DOHH2 (cell line): ENCODE data around the gene ALDH1L1.

Experiments
- H3F3A ChIP-seq: fragments of 200-600 bp; sonication (generic), shearing (Covaris generic); 2 replicates; pipeline ENCODE4 v1.6.0; 2016; ENCODE audit warnings: antibody characterized with exemption, mild to moderate bottlenecking; ENCODE audit not compliant: control insufficient read depth, insufficient read depth
- H3K27ac ChIP-seq: fragments of 200-600 bp; sonication (generic); 2 replicates; pipeline ENCODE4 v1.5.1; 2014; ENCODE audit warnings: low read depth, mild to moderate bottlenecking, low read length, moderate library complexity
- H3K27me3 ChIP-seq: fragments of 200-600 bp; sonication (generic); 2 replicates; pipeline ENCODE4 v1.6.1; 2014; ENCODE audit warnings: mild to moderate bottlenecking, low read length, mixed read lengths; ENCODE audit not compliant: control insufficient read depth
- H3K36me3 ChIP-seq: fragments of 200-600 bp; sonication (generic); 2 replicates; pipeline ENCODE4 v1.6.1; 2014; ENCODE audit warnings: mild to moderate bottlenecking, low read length, moderate library complexity, mixed read lengths; ENCODE audit not compliant: control insufficient read depth
- H3K4me1 ChIP-seq: fragments of 200-600 bp; sonication (generic); 2 replicates; pipeline ENCODE4 v1.6.1; 2014; ENCODE audit warnings: mild to moderate bottlenecking, low read length, mixed read lengths; ENCODE audit not compliant: control insufficient read depth
- H3K4me2 ChIP-seq: fragments of 200-600 bp; sonication (generic); 2 replicates; pipeline ENCODE4 v1.6.0; 2014; ENCODE audit warnings: mild to moderate bottlenecking, low read length, moderate library complexity
- H3K4me3 ChIP-seq: fragments of 200-600 bp; sonication (generic); 2 replicates; pipeline ENCODE4 v1.5.1; 2014; ENCODE audit warnings: mild to moderate bottlenecking, low read length, mixed read lengths
- H3K79me2 ChIP-seq: fragments of 200-600 bp; sonication (generic); 2 replicates; pipeline ENCODE4 v1.6.1; 2014; ENCODE audit warnings: mild to moderate bottlenecking, low read length, mixed read lengths; ENCODE audit not compliant: control insufficient read depth
- H3K9me2 ChIP-seq: fragments of 200-600 bp; sonication (generic); replicated peaks from 2 replicates; pipeline ENCODE4 v1.6.1; 2014; ENCODE audit warnings: mild to moderate bottlenecking, low read length, mixed read lengths; ENCODE audit not compliant: control insufficient read depth
- H3K9me3 ChIP-seq: fragments of 200-600 bp; sonication (generic); 2 replicates; pipeline ENCODE4 v1.6.1; 2014; ENCODE audit warnings: antibody characterized with exemption, low read length, mixed read lengths; ENCODE audit not compliant: control insufficient read depth, insufficient read depth
- H4K20me1 ChIP-seq: fragments of 200-600 bp; sonication (generic); 2 replicates; pipeline ENCODE4 v1.6.0; 2014; ENCODE audit warnings: low read depth, mild to moderate bottlenecking, antibody characterized with exemption, low read length, moderate library complexity; ENCODE audit not compliant: control insufficient read depth, insufficient read depth
- CTCF ChIP-seq: fragments of 200-600 bp; sonication (generic); IDR thresholded peaks from one replicate; pipeline ENCODE4 v1.5.1; 2014; ENCODE audit warnings: antibody characterized with exemption, mild to moderate bottlenecking, low read depth, low read length; ENCODE audit not compliant: poor library complexity, severe bottlenecking
- EZH2phosphoT487 ChIP-seq: fragments of 200-600 bp; sonication (generic); IDR thresholded peaks from 2 replicates; pipeline ENCODE4 v1.6.1; 2017; ENCODE audit warnings: borderline replicate concordance, mild to moderate bottlenecking, antibody characterized with exemption, low read length, moderate library complexity, mixed read lengths

The ALDH1L1 gene

GRCh38 chr3:126142652-126143051 is 37.7 kb downstream of the ALDH1L1 start:
- H4K20me1 ChIP-seq, result no peaks in the 10 kb centered on the region
- TF ChIP-seq CTCF (no peak), EZH2phosphoT487 (no peak)
- no peaks in the 10 kb centered on the region for H3K79me2 ChIP-seq
- H3K9me3 ChIP-seq, result no peaks in the 10 kb centered on the region
- H3K4me2 ChIP-seq, result no peak overlapping the region
- H3K27me3 ChIP-seq, result peaks cover 38% of the 10 kb centered on the region
- no peak overlapping the region for H3K27ac ChIP-seq
- no peaks in the 10 kb centered on the region for H3K9me2 ChIP-seq
- H3F3A ChIP-seq, result no peaks in the 10 kb centered on the region
- no peaks in the 10 kb centered on the region for H3K4me1 ChIP-seq
- H3K4me3 ChIP-seq, result no peak overlapping the region
- H3K36me3 ChIP-seq, result no peaks in the 10 kb centered on the region

- no peak overlapping the region for H3K27ac ChIP-seq
- TF ChIP-seq CTCF (no peak), EZH2phosphoT487 (no peak)
- no peaks in the 10 kb centered on the region for H3K4me1 ChIP-seq
- H3K4me2 ChIP-seq, result no peak overlapping the region
- no peaks in the 10 kb centered on the region for H3K79me2 ChIP-seq
- no peaks in the 10 kb centered on the region for H3F3A ChIP-seq
- no peaks in the 10 kb centered on the region for H3K36me3 ChIP-seq
- H3K4me3 ChIP-seq, result no peak overlapping the region
- H3K9me3 ChIP-seq, result no peaks in the 10 kb centered on the region
- H3K27me3 ChIP-seq, result peaks cover 34% of the 10 kb centered on the region
- no peaks in the 10 kb centered on the region for H3K9me2 ChIP-seq
- no peaks in the 10 kb centered on the region for H4K20me1 ChIP-seq
Measured at GRCh38 chr3:126137490-126138130, 42.8 kb downstream of the ALDH1L1 start.

GRCh38 chr3:126136428-126137220 is 43.8 kb downstream of the ALDH1L1 start:
- TF ChIP-seq CTCF, result no peak
- TF ChIP-seq EZH2phosphoT487, result no peak
- Histone ChIP-seq H3F3A (no peaks in the 10 kb centered on the region), H3K79me2 (no peaks in the 10 kb centered on the region), H3K9me3 (no peaks in the 10 kb centered on the region), H3K27ac (no peak overlapping the region), H3K4me3 (no peak overlapping the region), H3K27me3 (peaks cover 25% of the 10 kb centered on the region), H3K36me3 (no peaks in the 10 kb centered on the region), H3K4me2 (no peak overlapping the region), H3K9me2 (no peaks in the 10 kb centered on the region), H3K4me1 (no peaks in the 10 kb centered on the region), H4K20me1 (no peaks in the 10 kb centered on the region)
